Fibroblast of skin of left quadriceps (primary cell): ENCODE data around the gene UQCRHL.

ENCODE experiments used
- DNase-seq, 2 experiments: peaks; one replicate each; pipeline ENCODE4 v3.0.0-alpha.2; 2013; ENCODE audit warnings: low read depth in 2 of 2

UQCRHL gene

DNA sequence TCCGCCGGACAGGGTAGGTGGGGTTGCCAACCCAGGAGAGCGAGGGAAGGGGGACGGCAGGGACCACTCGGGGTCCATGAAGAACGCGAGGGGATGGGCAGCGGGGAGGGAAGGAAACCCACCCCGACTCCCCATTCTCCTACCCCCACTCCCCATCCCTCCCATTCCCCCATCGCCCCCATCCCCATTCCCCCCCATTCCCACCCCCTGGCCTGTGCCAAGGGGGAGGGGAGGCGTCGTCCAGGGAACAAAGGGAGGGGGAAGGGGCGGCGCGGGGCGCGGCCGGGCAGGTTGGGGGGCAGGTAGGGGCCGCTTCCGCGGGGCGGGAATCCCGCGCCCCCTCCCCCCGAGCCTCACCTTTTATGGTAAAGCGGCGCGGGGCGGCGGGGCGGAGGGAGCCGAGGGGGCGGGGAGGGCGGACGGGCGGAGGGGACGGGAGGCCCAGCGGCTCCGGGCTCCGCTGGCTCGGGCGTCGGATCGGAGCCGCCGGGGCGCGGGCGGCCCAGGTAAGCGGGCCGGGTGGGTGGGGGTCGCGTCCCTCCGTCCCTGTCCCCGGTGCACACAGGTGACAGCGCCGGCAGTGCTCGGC, 49.0 kb downstream of the UQCRHL start, which contains the start of gene FBLIM1:
Gene FBLIM1, plus strand, starts transcription at position 453 of the 589 bp plus-strand sequence. CDS start 6,189 bp downstream, outside the sequence.
- DNase-seq: no peak

- DNase-seq: no peak
These were observed 49.7 kb downstream of the UQCRHL start for GRCh38 chr1:15757575-15758342.
